GM23338 (cell line): ENCODE measurements around the gene METTL6. TPM values are rescaled to one million over a fixed set of nuclear protein-coding genes. Genes with fewer than 3 reads are reported as not detected.
"Not testable (repeated sequence)": the region's sequence is repeated elsewhere in the genome, so short reads cannot be mapped to it uniquely, and the experiment has no call there.

Experiments used
- ATAC-seq: fragments of 200-7000 bp; cut with Tn5 transposase; 3 replicates; pipeline ENCODE4 v1.9.1; 2020
- DNase-seq: peaks from one replicate; pipeline ENCODE4 v3.0.0-alpha.2; 2015; ENCODE audit warnings: low spot score
- H2AFZ ChIP-seq: fragments of 200-600 bp; sonication (generic); 2 replicates; pipeline ENCODE4 v1.8.0; 2016; ENCODE audit warnings: antibody characterized with exemption, mild to moderate bottlenecking, moderate library complexity
- H3F3A ChIP-seq: fragments of 200-600 bp; sonication (generic); replicated peaks from 2 replicates; pipeline ENCODE4 v1.8.0; 2017; ENCODE audit warnings: antibody characterized with exemption, mixed run types, low read depth
- H3K27ac ChIP-seq: fragments of 200-600 bp; sonication (generic); 2 replicates; pipeline ENCODE4 v1.6.1; 2016; ENCODE audit warnings: low read depth
- H3K27me3 ChIP-seq: fragments of 200-600 bp; sonication (generic); 2 replicates; pipeline ENCODE4 v1.8.0; 2016; ENCODE audit warnings: mild to moderate bottlenecking, mixed run types, moderate library complexity; ENCODE audit not compliant: insufficient read depth
- H3K36me3 ChIP-seq: fragments of 200-600 bp; sonication (generic); 2 replicates; pipeline ENCODE4 v1.8.0; 2016; ENCODE audit warnings: mild to moderate bottlenecking; ENCODE audit not compliant: insufficient read depth
- H3K4me1 ChIP-seq: fragments of 200-600 bp; sonication (generic); 2 replicates; pipeline ENCODE4 v1.8.0; 2016; ENCODE audit warnings: mild to moderate bottlenecking, moderate library complexity; ENCODE audit not compliant: insufficient read depth
- H3K4me2 ChIP-seq: fragments of 200-600 bp; sonication (generic); 2 replicates; pipeline ENCODE4 v1.7.1; 2017; ENCODE audit warnings: mixed run types
- H3K4me3 ChIP-seq: fragments of 200-600 bp; sonication (generic); 2 replicates; pipeline ENCODE4 v1.6.1; 2016; ENCODE audit warnings: mixed run types
- H3K79me2 ChIP-seq: fragments of 200-600 bp; sonication (generic); replicated peaks from 2 replicates; pipeline ENCODE4 v1.8.0; 2017; ENCODE audit warnings: mild to moderate bottlenecking; ENCODE audit not compliant: insufficient read depth
- H3K9me2 ChIP-seq: fragments of 200-600 bp; sonication (generic); 2 replicates; pipeline ENCODE4 v1.8.0; 2017; ENCODE audit not compliant: insufficient read depth
- H4K20me1 ChIP-seq: fragments of 200-600 bp; sonication (generic); replicated peaks from 2 replicates; pipeline ENCODE4 v1.8.0; 2017; ENCODE audit warnings: mild to moderate bottlenecking; ENCODE audit not compliant: insufficient read depth
- H3K27ac Mint-ChIP-seq: 2 replicates; pipeline ENCODE4 v1.8.0; 2020; ENCODE audit warnings: inconsistent platforms, mild to moderate bottlenecking, moderate library complexity, mixed read lengths
- H3K27me3 Mint-ChIP-seq: 3 replicates; pipeline ENCODE4 v1.8.0; 2022; ENCODE audit warnings: low read depth, mild to moderate bottlenecking, moderate library complexity, mixed read lengths, inconsistent platforms; ENCODE audit not compliant: insufficient read depth, poor library complexity
- H3K36me3 Mint-ChIP-seq: 3 replicates; pipeline ENCODE4 v1.8.0; 2021; ENCODE audit warnings: low read depth, mild to moderate bottlenecking, inconsistent platforms, moderate library complexity, mixed read lengths
- H3K4me1 Mint-ChIP-seq: 3 replicates; pipeline ENCODE4 v1.8.0; 2020; ENCODE audit warnings: mild to moderate bottlenecking, inconsistent platforms, mixed read lengths
- H3K4me3 Mint-ChIP-seq: 3 replicates; pipeline ENCODE4 v1.8.0; 2021; ENCODE audit warnings: moderate library complexity, mild to moderate bottlenecking, inconsistent platforms, mixed read lengths
- H3K9me3 Mint-ChIP-seq: 3 replicates; pipeline ENCODE4 v1.8.0; 2020; ENCODE audit warnings: moderate library complexity, mild to moderate bottlenecking, inconsistent platforms, mixed read lengths
- CREB1 ChIP-seq: fragments of 250-450 bp; sonication (Bioruptor Pico); IDR thresholded peaks from 2 replicates; pipeline ENCODE4 v1.5.0; 2020; ENCODE audit warnings: low read depth, mild to moderate bottlenecking, moderate library complexity
- CTCF ChIP-seq, 2 experiments: fragments of 200-600 bp in 1 of 2; sonication (generic) in 1 of 2; conservative IDR thresholded peaks; 2 replicates each; pipeline versions ENCODE4 v1.5.1 to v1.6.1; 2016 to 2017; ENCODE audit warnings: antibody characterized with exemption in 2 of 2, low read depth in 2 of 2, mild to moderate bottlenecking in 2 of 2, moderate library complexity in 1 of 2
- ETS1 ChIP-seq: IDR thresholded peaks from 2 replicates; pipeline ENCODE4 v1.6.1; 2016; ENCODE audit warnings: antibody characterized with exemption
- EZH2 ChIP-seq: fragments of 200-600 bp; sonication (generic); IDR thresholded peaks from one replicate; pipeline ENCODE4 v1.8.0; 2017; ENCODE audit warnings: antibody characterized with exemption, mild to moderate bottlenecking, low read depth; ENCODE audit not compliant: unreplicated experiment
- EZH2phosphoT487 ChIP-seq: fragments of 200-600 bp; sonication (generic); IDR thresholded peaks from one replicate; pipeline ENCODE4 v1.8.1; 2018; ENCODE audit warnings: antibody characterized with exemption; ENCODE audit not compliant: unreplicated experiment
- JUNB ChIP-seq: IDR thresholded peaks from one replicate; pipeline ENCODE4 v1.6.1; 2016; ENCODE audit warnings: antibody characterized with exemption; ENCODE audit not compliant: unreplicated experiment
- REST ChIP-seq: IDR thresholded peaks from one replicate; pipeline ENCODE4 v1.6.1; 2018; ENCODE audit warnings: antibody characterized with exemption; ENCODE audit not compliant: unreplicated experiment
- STAT1 ChIP-seq: IDR thresholded peaks from one replicate; pipeline ENCODE4 v1.6.1; 2016; ENCODE audit warnings: antibody characterized with exemption; ENCODE audit not compliant: unreplicated experiment
- ZNF331 ChIP-seq: fragments of 250-450 bp; sonication (Bioruptor Pico); IDR thresholded peaks from 2 replicates; pipeline ENCODE4 v1.5.0; 2020; ENCODE audit warnings: low read depth, mild to moderate bottlenecking, moderate library complexity
- ZNF462 ChIP-seq: fragments of 250-450 bp; sonication (Bioruptor Pico); IDR thresholded peaks from 2 replicates; pipeline ENCODE4 v1.5.0; 2020; ENCODE audit warnings: mild to moderate bottlenecking, moderate library complexity
- polyA plus RNA-seq: library from polyadenylated mRNA; unstranded; fragments of >200 nt; fragmentation: Nextera tagmentation; extraction: Ambion mirVana; gene quantifications from 2 replicates; pipeline ENCODE4 v1.2.1, GENCODE V29; 2016
- total RNA-seq: library from RNA; depleted of rRNA; stranded (reverse); fragments of >200 nt; shearing (Covaris generic); gene quantifications from 2 replicates; pipeline ENCODE4 v1.2.3, GENCODE V29; 2014

METTL6 gene
- total and polyA plus RNA-seq, 2 experiments from 2014 or later: 15.1 to 17.8 TPM

GRCh38 chr3:15388335-15388734 is 39.0 kb downstream of the METTL6 start:
- H3K9me2 ChIP-seq: not testable (repeated sequence)

GRCh38 chr3:15387735-15388134 is 39.6 kb downstream of the METTL6 start:
- no peak for ATAC-seq
- TF ChIP-seq EZH2phosphoT487 (no peak), STAT1 (no peak), ZNF331 (CRISPR knock-in tag) (no peak), CREB1 (CRISPR knock-in tag) (no peak), REST (no peak), CTCF (conservative IDR thresholded peaks at IDR 0.05; ENCODE audit: low read depth in 2 of 2) (no peak), JUNB (no peak), EZH2 (no peak), ETS1 (no peak), ZNF462 (CRISPR knock-in tag) (no peak)

More at GRCh38 chr3:15388335-15388734, 39.0 kb downstream of the METTL6 start:
- not testable (repeated sequence) for H3K4me1 Mint-ChIP-seq, H3K27ac Mint-ChIP-seq, H2AFZ ChIP-seq, H3K36me3 ChIP-seq, H3K27ac ChIP-seq, H3K27me3 ChIP-seq, H3K27me3 Mint-ChIP-seq, H3F3A ChIP-seq, H3K79me2 ChIP-seq, H3K4me3 ChIP-seq, H3K4me3 Mint-ChIP-seq, H3K4me1 ChIP-seq, ATAC-seq, H3K36me3 Mint-ChIP-seq, DNase-seq, H4K20me1 ChIP-seq, H3K4me2 ChIP-seq
- H3K9me3 Mint-ChIP-seq: peaks cover 30% of the 10 kb centered on the region

More at GRCh38 chr3:15387735-15388134, 39.6 kb downstream of the METTL6 start:
- Mint-ChIP-seq H3K27ac (no peak overlapping the region), H3K27me3 (no peaks in the 10 kb centered on the region), H3K4me1 (no peaks in the 10 kb centered on the region), H3K9me3 (peaks cover 29% of the 10 kb centered on the region), H3K4me3 (no peak overlapping the region), H3K36me3 (0 out of 3 replicates have a peak, but pooled peaks cover 3% of the 10 kb centered on the region)
- Histone ChIP-seq H2AFZ (no peak overlapping the region), H3F3A (no peaks in the 10 kb centered on the region), H3K27ac (no peak overlapping the region), H3K27me3 (no peaks in the 10 kb centered on the region), H3K4me1 (no peaks in the 10 kb centered on the region), H3K9me2 (no peaks in the 10 kb centered on the region), H3K36me3 (no peaks in the 10 kb centered on the region), H4K20me1 (no peaks in the 10 kb centered on the region), H3K4me3 (no peak overlapping the region), H3K79me2 (no peaks in the 10 kb centered on the region), H3K4me2 (no peak overlapping the region)
- DNase-seq: no peak
